GM18861 (cell line): Measurements from ENCODE around the gene VAX1.

Experiments
- ATAC-seq: cut with Tn5 transposase; IDR thresholded peaks from one replicate; pipeline ENCODE4 v1.9.1; 2021; ENCODE audit not compliant: unreplicated experiment

Gene VAX1

DNA sequence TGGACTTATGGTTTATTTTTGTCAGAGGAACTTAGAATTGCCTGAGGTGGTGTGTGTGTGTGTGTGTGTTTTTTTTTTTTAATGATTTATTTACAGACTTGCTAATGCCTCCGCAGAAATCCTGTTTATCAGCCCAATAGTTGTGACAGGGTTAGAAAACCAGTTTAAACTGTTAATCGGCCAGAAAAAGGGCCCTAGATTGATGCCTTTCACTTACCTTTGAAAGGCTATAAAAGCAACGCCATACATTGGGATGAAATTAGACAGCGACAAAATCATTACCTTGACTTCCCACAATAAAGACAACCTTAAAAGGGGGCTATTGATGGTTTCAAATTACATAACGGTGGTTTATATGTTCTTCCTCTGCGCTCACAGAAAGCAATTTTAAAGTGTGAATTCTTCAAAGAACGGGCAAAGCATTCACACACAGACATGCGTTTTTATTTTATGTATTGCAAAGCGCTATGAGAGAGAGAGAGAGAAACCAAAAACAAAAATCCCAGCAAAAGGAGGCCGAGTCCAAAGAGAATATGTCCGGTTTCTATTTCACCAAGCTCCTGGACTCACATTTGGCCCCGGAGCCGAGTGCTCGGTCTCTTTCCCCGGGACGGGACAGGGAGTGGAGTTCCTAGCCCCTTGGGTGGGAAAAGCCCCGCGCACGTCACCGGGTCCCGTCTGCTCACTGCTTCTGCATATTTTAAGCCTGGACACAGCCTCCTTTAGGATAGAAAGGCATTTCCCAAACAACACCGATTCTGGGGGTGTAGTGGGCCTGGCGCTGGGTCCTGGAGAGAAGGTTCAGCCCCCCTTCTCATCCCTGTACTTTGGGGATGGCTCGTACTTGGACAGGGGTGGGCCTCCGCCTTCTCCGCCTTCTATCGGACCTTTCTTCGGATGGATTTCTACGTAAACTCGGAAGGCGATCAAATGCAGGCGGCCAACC is 26.8 kb upstream of the VAX1 start:
- ATAC-seq = no peak

DNA sequence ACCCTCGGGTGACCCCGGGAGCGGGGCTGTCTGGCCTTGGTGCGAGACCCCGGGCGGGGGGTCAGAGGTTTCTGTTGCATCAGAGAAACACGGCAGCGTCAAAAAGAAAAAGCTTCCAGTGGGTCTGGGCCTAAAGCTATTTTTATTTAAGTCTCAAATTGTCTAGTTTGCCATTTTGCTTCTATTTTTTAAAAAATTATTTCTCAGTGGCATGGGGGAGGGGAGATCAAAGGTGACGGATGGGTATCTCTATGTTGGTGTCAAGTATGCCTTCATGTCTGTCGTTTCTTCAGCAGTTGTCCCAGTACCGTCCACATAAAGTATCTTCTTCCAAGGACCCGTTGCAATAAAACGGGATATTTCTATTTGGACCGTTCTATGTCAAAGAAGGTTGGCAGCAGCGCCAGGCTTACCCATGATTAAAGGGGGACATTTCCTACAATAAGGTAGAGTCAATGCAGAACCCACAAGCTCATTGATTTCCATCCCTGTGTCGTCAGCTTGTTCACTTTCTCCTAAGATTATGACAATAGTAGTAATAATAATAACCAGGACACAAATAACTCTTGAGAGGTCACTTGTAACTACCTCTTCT is 26.0 kb upstream of the VAX1 start:
- ATAC-seq = no peak

DNA sequence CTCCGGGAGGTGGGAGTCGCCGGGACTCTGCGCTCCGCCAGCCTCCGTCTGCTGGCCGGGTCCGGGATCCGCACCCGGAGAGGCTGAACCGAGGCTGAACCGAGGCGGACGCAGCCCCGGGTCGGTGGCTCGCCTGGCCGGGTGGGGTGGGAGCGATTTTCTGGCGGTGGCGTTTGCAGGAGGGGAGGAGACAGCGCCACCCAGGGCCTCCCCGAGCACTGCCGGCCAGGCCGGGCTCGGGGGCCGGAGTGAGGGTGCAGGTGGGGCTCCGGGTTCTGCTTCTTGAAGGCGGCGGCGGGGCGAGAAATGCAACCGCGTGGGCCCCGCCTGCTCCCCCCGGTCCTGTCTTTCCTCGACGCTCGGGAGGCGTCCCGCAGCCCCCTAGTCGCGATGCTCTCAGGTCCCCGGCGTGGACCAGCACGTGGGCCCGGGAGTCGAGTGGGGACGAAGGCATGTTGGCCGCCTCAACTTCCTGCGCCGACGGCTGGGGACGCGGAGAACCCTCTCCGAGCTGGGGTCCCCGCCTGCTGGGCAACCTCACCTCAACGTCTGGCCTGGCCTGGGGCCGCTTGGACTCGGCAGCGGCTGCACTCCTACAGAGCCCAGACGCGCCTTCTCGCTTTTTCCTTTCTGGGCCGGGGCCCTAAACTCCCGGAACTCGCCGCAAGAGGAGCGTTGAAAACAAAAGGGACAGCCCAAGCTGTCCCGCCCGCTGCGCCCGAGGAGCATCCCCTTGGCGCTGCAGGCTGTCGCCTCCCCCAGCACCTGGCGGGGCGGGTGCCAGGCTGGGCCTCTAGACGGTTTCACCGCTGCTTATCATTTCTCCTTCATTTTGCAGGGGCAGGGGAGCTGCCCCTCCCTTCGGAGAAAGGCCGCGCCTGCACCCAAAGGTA is 25.2 kb upstream of the VAX1 start:
- ATAC-seq = no peak

DNA sequence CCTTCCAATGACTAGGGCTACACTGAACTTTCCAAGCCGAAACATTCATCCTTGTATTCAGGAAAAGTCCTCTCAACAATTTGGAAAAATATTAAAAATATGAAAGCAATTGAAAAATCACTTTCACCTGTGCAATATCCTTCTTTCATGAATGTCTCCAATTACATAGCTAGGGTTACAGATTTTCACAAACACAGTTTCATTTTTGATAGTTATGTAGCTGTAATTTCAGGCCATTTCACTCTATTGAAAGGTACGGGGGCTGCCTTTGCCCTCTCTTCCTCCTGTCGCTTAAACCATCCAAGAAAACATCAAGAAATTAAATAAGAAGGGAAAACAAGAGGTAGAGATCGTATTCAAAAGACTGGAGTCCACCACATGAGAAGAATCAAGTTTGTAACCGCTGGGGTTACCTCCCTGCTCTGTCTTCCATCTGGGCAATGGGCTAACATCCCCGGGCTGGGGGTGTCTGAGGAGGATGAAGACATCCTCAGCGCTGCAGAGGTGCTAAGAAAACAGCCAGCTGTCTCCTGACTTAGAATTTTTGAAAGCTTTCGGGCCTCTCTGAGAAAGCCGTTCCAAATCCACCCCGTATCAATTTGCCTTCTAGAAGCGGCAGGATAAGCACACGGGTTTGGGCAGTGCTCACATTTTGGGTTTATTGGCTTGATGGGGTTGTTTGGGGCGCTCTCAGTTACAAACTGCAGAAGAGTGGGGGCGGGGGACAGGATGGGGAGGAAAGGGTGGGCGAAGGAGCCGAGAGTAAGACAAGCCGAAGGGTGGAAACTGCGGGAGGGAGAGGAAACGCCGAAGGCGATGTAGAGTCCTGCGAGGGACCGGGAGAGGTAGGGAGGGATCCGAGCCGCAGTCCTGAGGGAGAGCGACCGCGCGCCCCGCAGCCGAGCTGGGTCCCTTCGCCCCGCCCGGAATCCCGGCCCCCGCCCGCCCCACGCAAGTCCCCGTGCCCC is 24.3 kb upstream of the VAX1 start:
- ATAC-seq = no peak

DNA sequence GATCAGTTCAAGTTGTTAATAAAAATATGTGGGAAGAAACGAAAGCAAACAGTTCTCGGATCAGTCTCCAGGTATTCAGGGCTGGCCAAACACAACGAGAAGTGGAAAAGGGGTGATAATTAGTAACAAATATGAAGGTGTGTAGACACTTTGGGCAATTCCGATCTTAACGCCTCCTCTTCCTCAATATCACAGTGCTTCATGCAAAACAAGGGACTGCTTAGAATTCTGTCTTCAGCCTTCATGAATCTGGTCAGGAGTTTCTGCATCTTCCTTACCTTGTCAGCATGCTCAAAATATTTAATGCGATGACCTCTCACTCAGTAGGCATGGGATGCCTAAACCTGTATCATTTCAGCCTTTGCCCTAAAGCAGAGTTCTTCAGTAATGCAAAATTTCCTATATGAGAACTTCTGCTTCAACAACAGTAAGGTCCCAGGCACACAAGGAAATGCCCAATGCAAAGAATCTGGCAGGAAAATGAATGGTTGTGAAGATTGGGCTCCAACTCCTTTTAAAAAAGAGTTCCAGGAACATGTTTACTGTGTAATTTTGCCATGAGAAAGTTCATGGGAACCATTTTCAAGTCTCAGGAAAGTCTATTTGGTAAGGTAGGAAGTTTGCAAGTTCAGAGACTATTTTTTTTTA is 23.4 kb upstream of the VAX1 start:
- no peak for ATAC-seq

DNA sequence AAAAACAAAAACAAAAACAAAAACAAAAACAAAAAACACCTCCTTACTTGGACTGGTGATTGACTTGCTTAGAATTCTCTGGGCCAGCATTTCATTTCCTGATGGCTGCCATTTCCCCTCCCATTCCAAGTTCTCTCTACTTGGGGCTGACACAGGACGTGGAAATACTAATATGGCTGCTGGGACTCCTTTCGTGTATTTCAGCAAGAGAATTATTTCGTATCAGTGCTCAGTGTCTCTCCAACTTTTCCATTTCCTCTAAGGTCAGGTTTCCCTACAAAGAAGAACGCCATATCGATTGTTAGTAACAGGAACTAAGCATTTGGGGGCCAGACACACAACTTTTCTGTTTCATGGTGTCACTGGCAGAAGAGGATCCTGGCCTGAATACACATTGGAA is 22.5 kb upstream of the VAX1 start:
- ATAC-seq = no peak

DNA sequence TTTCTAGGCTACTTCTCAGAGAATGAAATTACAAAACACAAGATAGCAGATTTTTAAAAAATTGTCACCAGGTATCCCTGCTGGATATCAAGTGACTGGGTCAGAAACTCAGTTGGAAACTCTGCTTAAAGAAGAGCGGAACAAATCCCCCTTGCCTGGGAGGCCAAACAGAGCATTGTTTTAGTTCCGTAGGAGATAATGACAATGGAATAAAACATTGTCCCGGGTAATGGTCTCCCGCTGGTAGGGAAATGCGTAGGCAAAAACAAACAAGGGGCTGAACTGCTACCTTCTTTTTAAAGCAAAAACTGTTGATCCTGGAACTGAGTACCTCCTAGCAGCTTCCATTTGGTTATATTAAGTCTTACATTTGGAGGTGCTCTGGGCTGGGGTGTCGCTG is 21.3 kb upstream of the VAX1 start:
- ATAC-seq = no peak

DNA sequence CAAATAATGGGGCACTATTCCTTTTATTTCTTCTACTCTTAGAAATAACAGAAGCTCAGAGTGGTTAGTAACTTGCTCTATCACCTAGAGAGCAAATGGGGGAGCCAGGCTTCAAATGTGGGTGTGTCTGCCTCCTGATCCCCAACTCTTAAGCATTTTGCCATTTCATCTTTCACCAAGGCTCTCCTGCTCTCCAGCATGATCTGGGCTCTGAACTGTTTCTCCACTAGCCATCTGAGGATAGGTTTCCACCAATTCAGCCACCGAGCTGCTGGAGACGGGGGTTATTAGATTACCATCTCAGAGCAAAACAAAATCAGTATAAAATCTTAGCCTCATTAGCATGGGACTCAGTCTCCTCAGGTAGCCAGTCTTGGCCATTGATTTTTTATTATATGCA is 20.2 kb upstream of the VAX1 start:
- no peak for ATAC-seq

DNA sequence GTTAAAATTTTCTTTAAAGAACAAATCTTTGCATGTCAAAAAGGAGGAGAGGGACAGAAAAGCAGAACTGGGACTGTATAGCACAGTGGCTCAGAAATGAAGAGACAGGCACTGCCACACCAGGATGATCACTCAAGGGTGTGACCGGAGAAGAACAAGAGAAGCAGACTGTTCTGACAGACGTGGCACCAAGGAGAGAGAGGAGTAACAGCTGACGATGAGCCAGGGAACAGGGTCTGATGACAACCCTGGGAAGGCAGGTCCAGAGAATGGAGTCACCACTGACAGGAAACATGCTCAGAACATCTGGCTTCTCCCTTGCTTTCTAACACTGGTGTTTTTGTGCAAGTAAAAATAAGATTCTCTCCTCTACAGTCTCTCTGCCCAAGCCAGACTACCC is 14.6 kb upstream of the VAX1 start:
- no peak for ATAC-seq

DNA sequence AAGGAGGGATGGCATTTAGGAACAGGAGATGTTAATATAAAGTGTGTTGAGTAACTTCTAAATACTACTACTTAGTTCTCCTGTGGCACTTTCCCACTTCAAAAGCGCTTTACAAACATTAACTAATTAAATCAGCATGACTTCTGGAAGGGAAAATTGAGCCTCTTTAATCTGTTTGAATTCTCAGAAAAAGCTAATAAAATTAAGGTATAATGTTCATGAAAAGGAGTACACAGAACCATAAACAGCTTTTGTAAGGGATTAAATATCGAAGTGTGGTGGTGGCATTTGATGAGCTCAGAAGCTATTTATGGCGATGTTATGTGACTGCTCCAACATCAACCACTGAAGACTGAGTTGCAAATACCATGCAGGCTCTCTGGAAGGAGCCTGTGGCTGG is 10.2 kb upstream of the VAX1 start:
- ATAC-seq = no peak

DNA sequence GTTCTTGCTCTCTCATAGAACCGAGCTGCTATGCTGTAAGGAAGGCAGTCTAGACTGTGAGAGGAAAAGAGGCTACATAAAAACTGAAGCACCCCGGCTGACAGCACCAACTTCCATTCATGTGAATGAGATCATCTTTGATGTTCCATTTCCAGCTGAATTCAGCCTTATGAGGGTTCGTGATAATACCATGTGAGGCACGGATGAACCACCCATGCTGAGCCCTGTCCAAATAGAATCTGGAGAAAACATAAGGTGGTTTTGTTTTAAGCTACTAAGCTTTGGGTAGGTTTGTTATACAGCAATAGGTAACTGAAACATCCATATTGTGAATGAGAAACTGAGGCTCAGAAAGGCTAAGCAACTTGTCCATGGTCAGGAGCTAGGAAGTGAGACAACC is 6.9 kb upstream of the VAX1 start:
- no peak for ATAC-seq

DNA sequence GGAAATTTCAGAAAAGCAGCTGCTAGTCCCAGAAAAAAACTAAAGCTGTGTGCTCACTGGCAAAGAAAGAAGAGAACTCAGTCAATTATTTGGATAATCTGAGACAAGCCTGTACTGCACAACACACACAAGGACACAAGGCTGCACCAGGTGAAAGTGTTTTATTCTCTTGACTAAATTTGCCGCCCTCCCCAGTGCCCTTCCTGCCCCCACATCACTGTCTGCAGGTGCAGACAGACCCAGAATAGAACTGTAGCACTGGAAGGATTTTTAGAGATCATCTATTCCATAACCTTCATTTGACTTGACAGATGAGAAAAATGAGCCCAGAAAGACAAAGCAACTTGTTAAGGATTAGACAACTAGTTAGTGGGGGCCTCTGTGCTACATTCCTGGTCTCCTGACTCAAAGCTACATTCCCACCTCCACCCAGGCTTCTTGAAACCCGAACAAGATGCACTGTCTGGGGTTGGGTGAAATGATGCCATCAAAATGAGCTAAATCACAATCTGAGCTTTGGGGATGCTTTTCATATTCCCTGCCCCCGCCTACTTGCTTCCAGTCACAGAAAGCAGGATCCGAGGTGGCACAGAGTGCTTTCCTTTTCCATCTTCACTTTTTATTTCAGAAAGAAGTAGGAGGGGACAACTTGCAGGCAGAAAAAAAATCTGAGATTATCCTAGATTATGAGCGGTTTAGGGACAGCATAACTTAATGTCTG is 5.2 kb upstream of the VAX1 start:
- no peak for ATAC-seq

DNA sequence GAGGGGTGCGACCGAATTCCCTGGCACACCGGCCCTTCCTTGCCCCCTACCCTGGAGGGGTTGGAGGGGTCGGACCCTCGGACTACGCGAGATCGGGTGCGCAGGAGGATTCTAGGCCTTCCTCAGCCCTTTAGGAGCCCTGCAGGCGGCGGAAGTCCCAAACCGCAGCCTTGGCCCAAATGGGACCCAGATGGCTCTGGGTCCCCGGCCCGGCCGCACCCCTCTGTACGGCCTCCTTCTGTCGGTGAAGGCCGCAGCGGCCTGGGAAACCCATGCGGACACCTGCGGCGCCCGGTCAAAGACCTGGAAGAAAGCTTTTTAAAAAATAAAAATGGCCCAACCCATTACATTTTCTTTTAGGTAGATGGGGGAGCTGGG is 2.4 kb upstream of the VAX1 start:
- no peak for ATAC-seq

DNA sequence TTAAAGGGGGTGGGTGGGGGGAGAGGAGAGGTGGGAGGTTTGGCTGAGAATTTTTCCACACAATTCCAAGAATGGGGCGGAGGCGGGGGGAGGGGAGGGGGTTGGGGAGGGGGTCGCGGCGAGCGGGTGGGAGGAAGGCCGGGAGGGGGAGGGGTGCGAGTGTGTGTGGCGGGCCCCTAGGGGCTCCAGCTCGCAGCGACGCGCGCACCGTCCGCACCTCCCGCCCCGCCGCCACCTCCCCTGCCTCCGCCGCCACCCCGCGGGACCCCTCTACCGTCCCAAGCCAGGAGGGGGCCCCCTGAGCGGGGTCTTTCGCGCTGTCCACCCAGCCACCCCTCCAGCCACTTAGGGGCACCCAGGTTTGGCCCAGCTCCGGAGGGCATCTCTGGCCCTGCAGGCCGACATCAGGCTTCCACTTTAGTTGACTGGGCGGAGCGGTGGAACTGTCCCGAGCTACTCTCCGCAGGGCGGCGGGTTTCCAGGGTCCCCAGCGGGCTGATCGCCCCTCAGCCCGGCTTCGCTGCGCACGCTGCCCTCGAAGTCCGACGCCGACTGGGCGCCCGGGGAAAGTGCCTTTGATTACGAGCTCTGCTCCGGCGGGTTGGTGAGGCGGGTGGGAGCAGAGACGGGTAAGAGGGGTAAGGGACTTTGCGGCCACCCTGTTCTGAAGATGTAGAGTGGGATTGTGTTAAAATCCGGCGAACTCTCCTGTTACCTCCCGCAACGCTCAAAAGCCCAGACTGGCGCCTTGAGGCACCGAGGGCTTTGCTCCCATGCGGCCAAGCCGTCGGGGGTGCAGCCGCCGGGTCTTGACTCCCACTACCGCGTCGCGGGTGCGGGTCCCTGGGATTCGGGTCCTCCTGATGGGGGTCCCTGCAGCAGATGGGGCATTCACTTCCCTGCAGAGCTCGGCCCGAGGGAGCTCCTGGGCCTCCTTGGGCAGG is 1.8 kb upstream of the VAX1 start:
- ATAC-seq = no peak

DNA sequence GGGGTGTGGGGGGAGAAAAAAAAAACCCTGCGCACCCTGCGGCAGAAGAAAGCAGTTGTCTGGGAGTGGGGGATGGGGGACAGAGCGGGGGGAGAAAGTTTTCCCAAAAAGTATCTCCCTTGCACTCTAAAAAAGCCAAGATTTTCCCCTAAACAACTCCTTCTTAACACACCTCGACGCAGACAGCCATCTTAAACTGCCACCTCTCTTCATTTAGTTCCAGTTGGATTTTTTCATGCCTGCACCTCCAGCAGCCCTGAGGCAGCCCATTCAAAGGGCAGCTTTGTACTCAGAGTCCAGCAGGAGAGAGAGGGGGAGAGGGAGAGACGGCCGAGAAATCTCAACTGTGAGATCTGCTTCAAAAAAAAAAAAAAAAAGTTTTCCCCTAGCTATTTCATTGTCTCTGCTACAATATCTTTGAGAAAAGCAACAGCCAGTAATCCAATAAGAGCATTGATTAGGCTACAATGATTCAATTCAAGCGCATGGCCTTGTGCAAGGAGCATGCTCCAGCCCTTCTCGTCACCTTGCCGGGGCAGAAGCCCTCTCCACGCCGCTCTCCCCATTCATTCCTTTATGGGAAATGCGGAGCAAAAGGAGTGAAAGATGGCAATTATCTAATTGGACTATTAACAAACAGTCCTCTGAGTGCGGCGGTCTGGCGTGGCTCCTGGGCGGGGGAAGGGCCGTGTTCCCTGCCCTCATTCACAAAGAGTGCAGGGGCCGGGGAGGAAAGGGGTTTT is 939 bp upstream of the VAX1 start:
- ATAC-seq = no peak

DNA sequence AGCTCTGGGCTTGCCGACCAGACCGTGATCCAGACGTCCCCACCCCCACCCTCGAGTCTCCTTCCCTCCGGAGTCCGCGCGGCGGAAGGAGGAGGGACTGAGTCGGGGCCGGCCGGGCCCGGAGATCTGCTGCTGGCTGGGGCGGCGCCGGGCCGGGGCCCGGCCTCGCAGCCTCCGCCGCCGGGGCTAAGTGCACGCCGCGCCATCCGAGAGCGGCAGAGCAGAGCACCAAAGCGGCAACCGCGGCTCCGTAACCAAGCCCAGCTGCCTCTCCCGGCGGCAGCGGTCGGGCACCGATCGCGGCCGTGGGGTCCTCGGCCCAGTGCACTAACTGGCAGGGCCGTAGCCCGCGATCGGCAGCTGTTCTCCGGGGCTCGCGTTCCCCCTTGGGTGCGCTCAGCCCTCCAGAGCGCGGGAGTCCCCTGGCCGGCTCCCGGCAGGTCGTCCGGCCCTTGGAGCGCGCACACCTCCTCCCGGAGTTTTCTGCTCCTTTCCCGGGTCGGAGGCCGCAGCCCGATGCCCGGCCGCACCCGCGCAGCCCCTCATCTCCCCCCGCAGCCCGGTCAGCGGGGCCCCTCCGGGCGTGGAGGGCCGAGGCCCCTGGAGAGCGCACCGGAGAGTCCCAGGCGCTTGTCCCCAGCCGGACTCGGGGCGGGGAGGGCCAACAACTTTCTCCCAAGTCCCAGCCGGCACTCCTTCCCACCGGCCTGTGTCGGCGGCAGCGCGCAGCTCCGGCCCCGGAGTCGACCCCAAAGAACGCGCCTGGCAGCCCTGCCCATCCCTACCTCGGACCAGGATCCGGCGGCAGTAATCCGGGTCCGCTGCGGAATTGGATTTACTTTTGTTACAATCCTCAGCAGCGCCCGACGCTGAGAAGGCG is 799 bp downstream of the VAX1 start:
- no peak for ATAC-seq
